ENCODE data around the gene NPFF. TPM values are rescaled to one million over a fixed set of nuclear protein-coding genes. Genes with fewer than 3 reads are reported as not detected.
"Not testable (repeated sequence)": the region's sequence is repeated elsewhere in the genome, so short reads cannot be mapped to it uniquely, and the experiment has no call there.

NPFF gene
- not detected for total RNA-seq
- long read RNA-seq = 0 reads

- intact Hi-C loops (cut with micrococcal nuclease) = no loop called here
- ATAC-seq = no peak
- DNase-seq = no peak
These were observed at the start of gene NPFF for GRCh38 chr12:53506881-53507602. Gene NPFF (minus strand): TSS chr12:53507484. CDS start chr12:53507474, 10 bp downstream.

- intact Hi-C loops (cut with micrococcal nuclease) = no loop called here
- DNase-seq = no peak
- ATAC-seq = no peak
These were observed 45.4 kb upstream of the NPFF start for GRCh38 chr12:53552361-53553327.

- ATAC-seq (no peak), DNase-seq (no peak)
- intact Hi-C loops (cut with micrococcal nuclease) = no loop called here
These were observed 44.6 kb upstream of the NPFF start for GRCh38 chr12:53551889-53552291.

- ATAC-seq = no peak
- intact Hi-C loops (cut with micrococcal nuclease) = no loop called here
- DNase-seq = no peak
These were observed 43.3 kb upstream of the NPFF start for GRCh38 chr12:53550595-53550994.

GRCh38 chr12:53550131-53550530 is 42.8 kb upstream of the NPFF start:
- DNase-seq; intact Hi-C loops (cut with micrococcal nuclease); ATAC-seq: not testable (repeated sequence)

GRCh38 chr12:53548354-53548753 is 41.1 kb upstream of the NPFF start:
- ATAC-seq; DNase-seq; intact Hi-C loops (cut with micrococcal nuclease): not testable (repeated sequence)

GRCh38 chr12:53543539-53543938 is 36.3 kb upstream of the NPFF start:
- DNase-seq (peak; percentile 61), ATAC-seq (peak; percentile 91)
- intact Hi-C loops (cut with micrococcal nuclease) = loop anchor here (5.0 kb wide), 1 partner anchor 134 kb away; the partner anchor contains the start of gene ATP5MC2

GRCh38 chr12:53539526-53539925 is 32.2 kb upstream of the NPFF start:
- intact Hi-C loops (cut with micrococcal nuclease) = no loop called here
- no peak for ATAC-seq

GRCh38 chr12:53538209-53538689 is 31.0 kb upstream of the NPFF start:
- DNase-seq (no peak), ATAC-seq (peak; percentile 79)
- intact Hi-C loops (cut with micrococcal nuclease) = no loop called here

More at GRCh38 chr12:53539526-53539925, 32.2 kb upstream of the NPFF start:
- no peak for DNase-seq

GRCh38 chr12:53536962-53537361 is 29.7 kb upstream of the NPFF start:
- DNase-seq (no peak), ATAC-seq (no peak)
- intact Hi-C loops (cut with micrococcal nuclease) = no loop called here

- intact Hi-C loops (cut with micrococcal nuclease) = no loop called here
- ATAC-seq (no peak), DNase-seq (no peak)
These were observed 26.2 kb upstream of the NPFF start for GRCh38 chr12:53533471-53533870.

GRCh38 chr12:53532524-53533445 is 25.5 kb upstream of the NPFF start:
- no peak for DNase-seq
- ATAC-seq = no peak
- intact Hi-C loops (cut with micrococcal nuclease) = no loop called here

- DNase-seq (no peak), ATAC-seq (no peak)
- intact Hi-C loops (cut with micrococcal nuclease) = no loop called here
These were observed 24.7 kb upstream of the NPFF start for GRCh38 chr12:53532021-53532420.

- no peak for ATAC-seq
- intact Hi-C loops (cut with micrococcal nuclease) = no loop called here
These were observed 23.6 kb upstream of the NPFF start for GRCh38 chr12:53530920-53531319.

GRCh38 chr12:53530061-53530460 is 22.8 kb upstream of the NPFF start:
- no peak for ATAC-seq

More at GRCh38 chr12:53530920-53531319, 23.6 kb upstream of the NPFF start:
- DNase-seq = no peak

GRCh38 chr12:53524476-53524875 is 17.2 kb upstream of the NPFF start:
- no peak for ATAC-seq
- intact Hi-C loops (cut with micrococcal nuclease) = no loop called here
- no peak for DNase-seq

More at GRCh38 chr12:53530061-53530460, 22.8 kb upstream of the NPFF start:
- DNase-seq = no peak
- intact Hi-C loops (cut with micrococcal nuclease) = no loop called here

GRCh38 chr12:53523131-53523530 is 15.8 kb upstream of the NPFF start:
- DNase-seq = no peak
- no peak for ATAC-seq
- intact Hi-C loops (cut with micrococcal nuclease) = no loop called here

GRCh38 chr12:53518381-53518780 is 11.1 kb upstream of the NPFF start:
- no peak for DNase-seq
- no peak for ATAC-seq
- intact Hi-C loops (cut with micrococcal nuclease) = no loop called here
